HuH-7 (cell line): Measurements from ENCODE around the gene FKBP5.
"Not testable (repeated sequence)": the region's sequence is repeated elsewhere in the genome, so short reads cannot be mapped to it uniquely, and the experiment has no call there.

Source experiments
- DNase-seq: peaks from one replicate; pipeline ENCODE4 v3.0.0; 2011; ENCODE audit warnings: low spot score

FKBP5 gene

GRCh38 chr6:35583893-35584688 is 104.6 kb downstream of the FKBP5 start:
- DNase-seq, result peak; percentile 26

GRCh38 chr6:35582315-35582714 is 106.4 kb downstream of the FKBP5 start:
- DNase-seq, result no peak

- DNase-seq, result no peak
Observed at GRCh38 chr6:35581633-35582032, 107.1 kb downstream of the FKBP5 start.

GRCh38 chr6:35580836-35581235 is 107.9 kb downstream of the FKBP5 start:
- DNase-seq, result no peak

- DNase-seq, result no peak
Observed at GRCh38 chr6:35576682-35577081, 112.0 kb downstream of the FKBP5 start.

- no peak for DNase-seq
Observed at GRCh38 chr6:35573495-35574110, 115.1 kb downstream of the FKBP5 start.

GRCh38 chr6:35570885-35571330 is 117.8 kb downstream of the FKBP5 start:
- DNase-seq, result not testable (repeated sequence)

- DNase-seq, result peak; percentile 10
Observed at GRCh38 chr6:35569011-35569461, 119.7 kb downstream of the FKBP5 start.

GRCh38 chr6:35566794-35567193 is 121.9 kb downstream of the FKBP5 start:
- no peak for DNase-seq

- no peak for DNase-seq
Observed at GRCh38 chr6:35564733-35565132, 124.0 kb downstream of the FKBP5 start.

- DNase-seq, result no peak
Observed at GRCh38 chr6:35562060-35562459, 126.7 kb downstream of the FKBP5 start.

GRCh38 chr6:35561113-35561512 is 127.6 kb downstream of the FKBP5 start:
- no peak for DNase-seq

GRCh38 chr6:35558571-35558970 is 130.1 kb downstream of the FKBP5 start:
- DNase-seq, result no peak

GRCh38 chr6:35557239-35557638 is 131.5 kb downstream of the FKBP5 start:
- no peak for DNase-seq

GRCh38 chr6:35554811-35555210 is 133.9 kb downstream of the FKBP5 start:
- no peak for DNase-seq

- no peak for DNase-seq
Observed at GRCh38 chr6:35553315-35553714, 135.4 kb downstream of the FKBP5 start.

GRCh38 chr6:35552285-35552917 is 136.3 kb downstream of the FKBP5 start:
- no peak for DNase-seq

GRCh38 chr6:35550437-35550836 is 138.3 kb downstream of the FKBP5 start:
- DNase-seq, result no peak

GRCh38 chr6:35547676-35548075 is 141.0 kb downstream of the FKBP5 start:
- DNase-seq, result no peak

GRCh38 chr6:35544769-35545361 is 143.8 kb downstream of the FKBP5 start:
- no peak for DNase-seq

- DNase-seq, result no peak
Observed at GRCh38 chr6:35543459-35544193, 145.1 kb downstream of the FKBP5 start.

- no peak for DNase-seq
Observed at GRCh38 chr6:35541836-35542235, 146.9 kb downstream of the FKBP5 start.
